Duodenal mucosa (tissue), 2 donors: Measurements from ENCODE around the gene SGF29.
"Not testable (repeated sequence)": the region's sequence is repeated elsewhere in the genome, so short reads cannot be mapped to it uniquely, and the experiment has no call there.

Experiments
- H3K27ac ChIP-seq: one replicate; pipeline ENCODE4 v1.7.0; 2013; ENCODE audit warnings: low read depth, low read length
- H3K27me3 ChIP-seq, 2 donors: one replicate each; pipeline ENCODE4 v1.7.0; 2013; ENCODE audit warnings: low read length in 2 of 2, control low read depth in 1 of 2; ENCODE audit not compliant: insufficient read depth in 2 of 2, control insufficient read depth in 1 of 2
- H3K36me3 ChIP-seq, 2 donors: one replicate each; pipeline ENCODE4 v1.7.0; 2013; ENCODE audit warnings: low read length in 2 of 2, control low read depth in 1 of 2; ENCODE audit not compliant: insufficient read depth in 2 of 2, control insufficient read depth in 1 of 2
- H3K4me1 ChIP-seq, 2 donors: one replicate each; pipeline ENCODE4 v1.7.0; 2013; ENCODE audit warnings: low read length in 2 of 2, control low read depth in 1 of 2; ENCODE audit not compliant: insufficient read depth in 2 of 2, control insufficient read depth in 1 of 2
- H3K4me3 ChIP-seq, 2 donors: one replicate each; pipeline ENCODE4 v1.7.0; 2013; ENCODE audit warnings: low read length in 2 of 2, low read depth in 1 of 2
- H3K9ac ChIP-seq, 2 donors: one replicate each; pipeline ENCODE4 v1.7.0; 2013; ENCODE audit warnings: low read length in 2 of 2, low read depth in 1 of 2
- H3K9me3 ChIP-seq, 2 donors: one replicate each; pipeline ENCODE4 v1.7.0; 2013; ENCODE audit warnings: low read length in 2 of 2, control low read depth in 1 of 2; ENCODE audit not compliant: control insufficient read depth in 1 of 2

SGF29 gene

DNA sequence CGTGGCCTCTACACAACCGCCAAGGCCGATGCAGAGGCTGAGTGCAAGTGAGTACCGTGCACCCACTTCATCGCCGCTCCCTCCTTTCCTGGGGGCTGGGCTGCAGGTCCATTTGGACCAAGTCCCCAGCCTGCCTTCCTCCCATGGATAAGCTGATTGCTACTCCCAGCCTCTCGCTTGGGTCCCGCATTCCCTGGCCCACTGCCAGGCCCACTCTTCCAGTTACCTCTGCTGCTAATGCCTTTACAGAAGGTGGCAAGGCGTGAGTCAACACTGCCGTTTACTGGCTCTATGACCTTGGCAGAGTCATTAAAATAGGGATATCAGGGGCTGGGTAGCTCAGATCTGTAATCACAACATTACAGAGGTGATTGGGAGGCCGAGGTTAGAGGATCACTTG lies 32.0 kb downstream of the SGF29 start:
- no peak overlapping the region for H3K9ac ChIP-seq
- no peaks in the 10 kb centered on the region for H3K27me3 ChIP-seq
- H3K36me3 ChIP-seq, result peaks cover 21 to 74% of the 10 kb centered on the region in 2 donors
- no peak overlapping the region for H3K27ac ChIP-seq
- H3K4me3 ChIP-seq, result no peak overlapping the region
- H3K9me3 ChIP-seq, result no peaks in the 10 kb centered on the region
- peaks cover 8 to 9% of the 10 kb centered on the region in 2 donors for H3K4me1 ChIP-seq

DNA sequence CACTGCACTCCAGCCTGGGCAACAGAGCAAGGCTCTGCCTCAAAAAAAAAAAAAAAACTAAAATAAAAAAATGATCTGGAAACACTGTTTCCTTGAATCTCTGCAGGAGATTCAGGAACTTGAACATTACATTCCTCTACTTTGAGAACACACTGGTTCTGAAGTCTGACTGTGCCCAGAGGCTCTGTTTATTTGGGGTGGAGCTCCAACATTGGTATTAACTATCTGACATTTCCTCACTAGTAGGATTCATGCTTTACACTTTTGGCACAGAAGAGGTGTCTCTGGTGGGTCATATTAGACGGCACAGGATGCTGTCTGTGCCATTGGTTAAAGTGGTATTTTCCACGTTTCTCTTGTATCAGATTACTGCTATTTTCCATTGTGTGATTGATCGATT lies 32.7 kb downstream of the SGF29 start:
- Histone ChIP-seq H3K4me1 (peaks cover 8 to 9% of the 10 kb centered on the region in 2 donors), H3K27me3 (no peaks in the 10 kb centered on the region), H3K9ac (no peak overlapping the region), H3K36me3 (peaks cover 28 to 74% of the 10 kb centered on the region in 2 donors), H3K4me3 (no peak overlapping the region), H3K27ac (no peak overlapping the region), H3K9me3 (no peaks in the 10 kb centered on the region)

DNA sequence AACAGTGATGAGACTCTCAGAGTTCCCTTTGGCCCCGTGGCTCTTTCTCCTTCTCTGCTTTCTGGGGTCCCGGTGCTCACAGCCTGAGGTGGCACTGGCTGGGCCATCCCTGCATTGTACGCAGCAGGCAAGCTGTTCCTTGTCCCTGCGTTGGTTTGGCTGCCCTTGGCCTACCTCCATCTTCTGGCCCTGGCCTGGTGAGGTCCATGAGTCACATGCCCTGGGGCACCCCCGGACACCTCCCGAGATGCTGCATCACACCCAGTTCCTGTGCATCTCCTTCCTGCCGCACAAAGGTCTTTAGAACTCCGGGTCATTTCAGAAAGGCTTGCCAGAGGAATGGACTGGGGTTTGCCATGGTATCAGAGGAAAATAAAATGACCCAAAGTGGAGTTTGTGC lies 33.7 kb downstream of the SGF29 start:
- Histone ChIP-seq H3K27ac (no peak overlapping the region), H3K9me3 (no peaks in the 10 kb centered on the region), H3K27me3 (no peaks in the 10 kb centered on the region), H3K9ac (no peak overlapping the region), H3K4me3 (no peak overlapping the region), H3K4me1 (peaks cover 8 to 9% of the 10 kb centered on the region in 2 donors), H3K36me3 (peaks cover 31 to 72% of the 10 kb centered on the region in 2 donors)

DNA sequence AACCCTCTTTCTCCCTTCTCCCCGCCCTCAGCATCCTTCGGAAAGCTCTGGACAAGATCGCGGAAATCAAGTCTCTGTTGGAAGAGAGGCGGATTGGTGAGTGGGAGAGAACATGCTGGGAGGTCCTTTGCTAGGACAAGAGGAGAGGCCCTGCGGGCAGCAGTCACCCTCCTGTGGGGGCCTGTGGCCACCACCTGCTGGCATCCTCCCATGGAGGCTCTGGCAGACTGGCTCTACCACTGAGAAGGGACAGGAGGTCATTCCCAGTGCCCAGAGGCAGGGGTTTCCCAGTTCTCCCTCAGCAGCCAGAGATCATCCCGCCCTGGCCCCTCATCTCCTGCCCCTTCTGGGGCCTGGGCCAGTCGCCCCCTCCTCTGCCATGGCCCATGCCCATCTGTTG lies 35.3 kb downstream of the SGF29 start:
- Histone ChIP-seq H3K4me1 (peaks cover 8 to 9% of the 10 kb centered on the region in 2 donors), H3K9me3 (no peaks in the 10 kb centered on the region), H3K9ac (no peak overlapping the region), H3K27me3 (no peaks in the 10 kb centered on the region), H3K4me3 (no peak overlapping the region), H3K27ac (no peak overlapping the region), H3K36me3 (peaks cover 33 to 71% of the 10 kb centered on the region in 2 donors)

DNA sequence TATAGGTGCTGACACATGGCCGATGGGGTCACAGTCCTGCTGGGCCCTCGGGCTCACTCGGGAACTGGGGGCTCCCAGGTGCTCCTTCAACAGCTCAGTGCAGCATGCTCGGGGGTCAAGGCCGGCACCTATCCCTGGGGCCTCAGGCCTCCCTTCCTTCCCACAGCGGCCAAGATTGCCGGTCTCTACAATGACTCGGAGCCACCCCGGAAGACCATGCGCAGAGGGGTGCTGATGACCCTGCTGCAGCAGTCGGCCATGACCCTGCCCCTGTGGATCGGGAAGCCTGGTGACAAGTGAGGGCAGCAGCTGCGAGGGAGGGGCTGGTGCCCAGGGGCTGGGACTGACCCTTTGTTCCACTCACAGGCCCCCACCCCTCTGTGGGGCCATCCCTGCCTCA lies 36.2 kb downstream of the SGF29 start:
- Histone ChIP-seq H3K9me3 (no peaks in the 10 kb centered on the region), H3K9ac (no peak overlapping the region), H3K36me3 (peaks cover 33 to 68% of the 10 kb centered on the region in 2 donors), H3K4me3 (no peak overlapping the region), H3K27me3 (no peaks in the 10 kb centered on the region), H3K4me1 (peaks cover 7 to 8% of the 10 kb centered on the region in 2 donors), H3K27ac (no peak overlapping the region)

DNA sequence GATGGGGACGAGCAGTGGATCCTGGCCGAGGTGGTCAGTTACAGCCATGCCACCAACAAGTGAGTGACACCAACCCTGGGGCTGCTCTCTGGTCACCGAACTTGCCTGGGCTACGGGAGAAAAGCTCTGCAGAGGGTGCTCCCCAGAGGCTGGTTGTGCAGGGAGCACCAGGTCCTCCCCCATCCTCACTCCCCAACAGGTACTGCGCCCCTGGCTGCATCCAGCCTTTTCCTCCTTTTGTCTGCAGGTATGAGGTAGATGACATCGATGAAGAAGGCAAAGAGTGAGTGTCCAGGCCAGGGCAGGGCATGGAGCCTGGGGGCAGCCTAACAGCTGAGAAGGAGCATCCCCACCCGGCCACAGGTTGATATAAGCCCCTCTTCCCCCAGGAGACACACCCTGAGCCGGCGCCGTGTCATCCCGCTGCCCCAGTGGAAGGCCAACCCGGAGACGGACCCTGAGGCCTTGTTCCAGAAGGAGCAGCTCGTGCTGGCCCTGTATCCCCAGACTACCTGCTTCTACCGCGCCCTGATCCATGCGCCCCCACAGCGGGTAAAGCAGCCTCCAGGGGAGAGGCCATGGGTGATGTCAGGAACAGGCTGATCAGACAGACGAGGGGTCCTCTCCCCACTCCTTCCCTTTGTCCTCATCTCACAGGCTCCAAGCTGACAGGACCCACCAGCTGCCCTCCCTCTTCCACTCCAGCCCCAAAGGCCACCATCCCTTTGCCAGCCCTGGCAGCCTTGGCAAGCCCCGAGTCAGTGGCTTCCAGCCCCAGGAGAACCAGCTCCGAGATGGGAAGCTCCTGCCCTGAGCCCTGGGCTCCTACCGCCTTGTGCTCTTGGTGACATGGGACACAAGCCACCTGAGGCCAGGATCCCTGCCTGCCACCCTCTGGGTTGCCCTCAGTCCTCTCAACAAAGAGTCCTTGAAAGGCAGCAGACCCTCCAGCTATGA lies 36.9 kb downstream of the SGF29 start:
- Histone ChIP-seq H3K9me3 (no peaks in the 10 kb centered on the region), H3K4me1 (peaks cover 0 to under 1% of the 10 kb centered on the region in 2 donors), H3K27ac (no peak overlapping the region), H3K27me3 (no peaks in the 10 kb centered on the region), H3K36me3 (peaks cover 33 to 64% of the 10 kb centered on the region in 2 donors), H3K9ac (no peak overlapping the region), H3K4me3 (no peak overlapping the region)

DNA sequence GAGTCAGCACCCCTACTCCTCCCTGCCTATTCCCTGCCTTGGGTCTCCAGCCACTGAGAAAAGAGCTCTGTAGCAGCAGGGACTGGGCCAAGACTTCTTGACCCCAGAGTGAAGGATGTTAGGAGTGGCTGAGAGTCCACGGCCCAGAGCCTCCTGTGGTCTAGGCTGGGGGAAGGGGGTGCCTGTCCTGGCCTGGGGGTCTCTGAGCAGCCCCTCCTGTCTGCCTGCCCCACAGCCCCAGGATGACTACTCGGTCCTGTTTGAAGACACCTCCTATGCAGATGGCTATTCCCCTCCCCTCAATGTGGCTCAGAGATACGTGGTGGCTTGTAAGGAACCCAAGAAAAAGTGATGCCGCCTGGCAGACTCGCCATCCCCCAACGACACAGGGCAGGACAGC lies 37.6 kb downstream of the SGF29 start:
- no peak overlapping the region for H3K9ac ChIP-seq
- H3K4me3 ChIP-seq, result no peak overlapping the region
- no peaks in the 10 kb centered on the region for H3K4me1 ChIP-seq
- H3K27ac ChIP-seq, result no peak overlapping the region
- no peaks in the 10 kb centered on the region for H3K9me3 ChIP-seq
- no peaks in the 10 kb centered on the region for H3K27me3 ChIP-seq
- peaks cover 33 to 62% of the 10 kb centered on the region in 2 donors for H3K36me3 ChIP-seq

DNA sequence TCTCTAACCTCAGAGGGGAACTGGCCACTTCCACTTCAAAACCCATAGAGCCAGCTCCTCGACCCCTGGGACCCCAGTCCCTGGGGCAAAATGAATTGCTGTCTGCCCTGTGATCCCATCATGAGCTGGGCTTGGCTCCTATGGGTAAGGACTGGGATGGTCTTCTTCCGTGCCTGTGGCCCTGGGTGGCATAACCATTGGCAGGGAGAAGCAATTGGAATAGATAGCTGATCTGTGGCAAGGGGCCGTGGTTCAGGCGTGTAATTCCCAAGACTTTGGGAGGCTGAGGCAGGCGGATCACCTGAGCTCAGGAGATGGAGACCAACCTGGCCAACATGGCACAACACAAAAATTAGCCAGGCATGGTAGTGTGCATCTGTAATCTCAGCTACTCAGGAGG lies 38.8 kb downstream of the SGF29 start:
- no peak overlapping the region for H3K9ac ChIP-seq
- H3K27me3 ChIP-seq, result no peaks in the 10 kb centered on the region
- H3K4me3 ChIP-seq, result no peak overlapping the region
- H3K36me3 ChIP-seq, result peaks cover 30 to 52% of the 10 kb centered on the region in 2 donors
- no peak overlapping the region for H3K27ac ChIP-seq
- no peaks in the 10 kb centered on the region for H3K9me3 ChIP-seq
- H3K4me1 ChIP-seq, result peaks cover 6% of the 10 kb centered on the region in 2 donors

DNA sequence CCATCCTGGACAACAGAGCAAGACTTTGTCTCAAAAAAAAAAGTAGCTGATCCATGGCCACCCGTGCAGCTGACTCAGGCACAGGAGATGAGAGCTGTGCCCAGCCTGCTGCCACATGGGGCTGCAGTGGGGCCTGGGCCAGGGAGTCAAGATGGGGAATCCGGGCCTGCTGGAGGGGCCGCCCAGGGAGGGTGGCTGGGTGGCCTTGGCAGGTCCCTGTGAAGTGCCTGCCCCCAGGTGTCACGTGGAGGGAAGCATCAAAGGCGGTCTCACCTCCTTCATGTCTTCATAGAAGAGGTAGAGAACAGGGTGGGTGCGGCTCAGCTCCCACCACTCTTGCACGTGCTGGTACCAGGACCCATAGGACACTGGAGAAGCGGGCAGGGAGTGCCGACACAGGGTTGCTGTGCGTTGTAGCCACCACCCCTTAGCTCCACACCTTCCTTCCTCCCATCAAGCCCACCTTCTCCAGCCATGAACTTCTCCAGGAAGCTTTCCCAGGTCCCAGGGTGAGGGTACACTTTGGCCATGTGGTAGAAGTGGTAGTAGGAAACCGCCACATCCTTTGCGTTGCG lies 39.3 kb downstream of the SGF29 start:
- Histone ChIP-seq H3K36me3 (peaks cover 30 to 50% of the 10 kb centered on the region in 2 donors), H3K9me3 (no peaks in the 10 kb centered on the region), H3K27ac (no peak overlapping the region), H3K4me3 (no peak overlapping the region), H3K4me1 (peaks cover 10 to 12% of the 10 kb centered on the region in 2 donors), H3K27me3 (no peaks in the 10 kb centered on the region), H3K9ac (no peak overlapping the region)

DNA sequence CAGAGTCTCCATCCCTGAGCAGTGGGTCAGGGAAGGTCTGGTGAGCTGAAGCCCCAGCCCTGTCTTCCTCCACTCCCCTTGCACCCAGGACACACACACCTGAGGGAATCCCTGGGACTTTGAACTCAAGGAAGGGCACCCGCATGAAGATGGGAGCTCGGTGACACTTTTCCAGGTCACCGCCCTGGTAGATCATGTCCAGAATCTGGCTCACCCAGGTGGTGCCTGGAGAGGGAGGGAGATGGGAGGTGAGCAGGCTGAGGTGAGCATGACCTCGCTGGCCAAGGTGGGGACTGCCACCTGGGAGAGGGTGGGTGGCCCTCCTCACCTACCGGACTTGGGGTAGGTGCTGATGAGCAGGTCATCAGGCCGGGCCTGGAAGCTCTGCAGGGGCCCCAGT lies 41.7 kb downstream of the SGF29 start:
- peaks cover 17 to 27% of the 10 kb centered on the region in 2 donors for H3K36me3 ChIP-seq
- peaks cover 10 to 15% of the 10 kb centered on the region in 2 donors for H3K4me1 ChIP-seq
- H3K9ac ChIP-seq, H3K27ac ChIP-seq, H3K9me3 ChIP-seq, H3K27me3 ChIP-seq: not testable (repeated sequence)
- H3K4me3 ChIP-seq, result peak overlapping the region in 1 of 2 donors; percentile 28
